ENCODE measurements around the gene PCNX1.

The PCNX1 gene

GRCh38 chr14:71163842-71164629, 256.8 kb downstream of the PCNX1 start:
- H3K4me3 ChIP-seq (ENCODE audit: low read length), result no peak overlapping the region
- DNase-seq (ENCODE audit: low read depth, low spot score), result no peak
